Measurements from ENCODE around the gene ADAMTSL2.

ADAMTSL2 gene

GRCh38 chr9:133589454-133590227 lies 55.1 kb downstream of the ADAMTSL2 start:
- DNase-seq (ENCODE audit: low read depth in 2 of 2): peak in 1 of 2 donors; percentile 13

- DNase-seq (ENCODE audit: low read depth in 2 of 2): no peak
Measured at GRCh38 chr9:133590231-133590855, 55.8 kb downstream of the ADAMTSL2 start.

GRCh38 chr9:133591116-133591910 lies 56.8 kb downstream of the ADAMTSL2 start:
- DNase-seq (ENCODE audit: low read depth in 2 of 2): no peak

GRCh38 chr9:133591985-133592384 lies 57.5 kb downstream of the ADAMTSL2 start:
- DNase-seq (ENCODE audit: low read depth in 2 of 2): no peak

- no peak for DNase-seq (ENCODE audit: low read depth in 2 of 2)
Measured at GRCh38 chr9:133592731-133593409, 58.4 kb downstream of the ADAMTSL2 start.

GRCh38 chr9:133593587-133594253 lies 59.2 kb downstream of the ADAMTSL2 start:
- DNase-seq (ENCODE audit: low read depth in 2 of 2): no peak

- DNase-seq (ENCODE audit: low read depth in 2 of 2): no peak
Measured at GRCh38 chr9:133594310-133594709, 59.8 kb downstream of the ADAMTSL2 start.

GRCh38 chr9:133595910-133596309 lies 61.4 kb downstream of the ADAMTSL2 start:
- no peak for DNase-seq (ENCODE audit: low read depth in 2 of 2)

GRCh38 chr9:133597316-133597957 lies 62.9 kb downstream of the ADAMTSL2 start:
- no peak for DNase-seq (ENCODE audit: low read depth in 2 of 2)

GRCh38 chr9:133598978-133599377 lies 64.5 kb downstream of the ADAMTSL2 start:
- DNase-seq (ENCODE audit: low read depth in 2 of 2): no peak

GRCh38 chr9:133599470-133600173 lies 65.1 kb downstream of the ADAMTSL2 start:
- no peak for DNase-seq (ENCODE audit: low read depth in 2 of 2)

GRCh38 chr9:133600739-133601138 lies 66.2 kb downstream of the ADAMTSL2 start:
- DNase-seq (ENCODE audit: low read depth in 2 of 2): no peak

- no peak for DNase-seq (ENCODE audit: low read depth in 2 of 2)
Measured at GRCh38 chr9:133601746-133602145, 67.2 kb downstream of the ADAMTSL2 start.

- no peak for DNase-seq (ENCODE audit: low read depth in 2 of 2)
Measured at GRCh38 chr9:133602277-133602676, 67.8 kb downstream of the ADAMTSL2 start.

GRCh38 chr9:133603135-133603927 lies 68.8 kb downstream of the ADAMTSL2 start:
- no peak for DNase-seq (ENCODE audit: low read depth in 2 of 2)

GRCh38 chr9:133604214-133604613 lies 69.7 kb downstream of the ADAMTSL2 start:
- no peak for DNase-seq (ENCODE audit: low read depth in 2 of 2)

GRCh38 chr9:133604856-133605255 lies 70.4 kb downstream of the ADAMTSL2 start:
- no peak for DNase-seq (ENCODE audit: low read depth in 2 of 2)

GRCh38 chr9:133605446-133605845 lies 70.9 kb downstream of the ADAMTSL2 start:
- no peak for DNase-seq (ENCODE audit: low read depth in 2 of 2)

Measured in stimulated activated CD4-positive, alpha-beta T cell treated with anti-CD3 and anti-CD28 coated beads, Interleukin-1b, Interleukin-23, amount 100 ng/mL, for 1 hour (primary cell).